Upper lobe of left lung (tissue), 4 donors: Measurements from ENCODE around the gene SNX18.

Experiments
- CTCF ChIP-seq, 6 experiments: fragments of 450-650 bp in 4 of 6; fragments of 200-600 bp in 2 of 6; sonication (generic) in 2 of 6; IDR thresholded peaks; one replicate each; pipeline ENCODE4 v1.5.1; 2016 to 2019; ENCODE audit warnings: antibody characterized with exemption in 6 of 6
- POLR2A ChIP-seq, 4 donors: fragments of 450-650 bp; IDR thresholded peaks; one replicate each; pipeline ENCODE4 v1.5.1; 2016 to 2017; ENCODE audit warnings: antibody characterized with exemption in 4 of 4, mild to moderate bottlenecking in 2 of 4
- POLR2AphosphoS5 ChIP-seq, 2 donors: sonication (generic); formaldehyde crosslinking; IDR thresholded peaks; one replicate each; pipeline ENCODE4 v1.5.1; 2017; ENCODE audit warnings: antibody characterized with exemption in 2 of 2

- TF ChIP-seq POLR2AphosphoS5 (IDR thresholded peaks at IDR 0.05), result no peak
- TF ChIP-seq CTCF (IDR thresholded peaks at IDR 0.05), result no peak
- no peak for TF ChIP-seq POLR2A (IDR thresholded peaks at IDR 0.05)
Observed at GRCh38 chr5:54495027-54495426, 22.5 kb upstream of the SNX18 start.
